Astrocyte (in vitro differentiated cells and primary cell): ENCODE data around the gene KDM6A.

ENCODE experiments used
- CTCF ChIP-seq: IDR thresholded peaks from 2 replicates; pipeline ENCODE4 v1.5.1; 2011; ENCODE audit warnings: low read depth, mild to moderate bottlenecking, inconsistent platforms, low read length, moderate library complexity; ENCODE audit not compliant: insufficient read depth
- EZH2 ChIP-seq: IDR thresholded peaks from 2 replicates; pipeline ENCODE4 v1.6.1; 2012; ENCODE audit warnings: mild to moderate bottlenecking, low read length, inconsistent platforms; ENCODE audit not compliant: insufficient read depth

GRCh38 chrX:44904542-44905115, 31.6 kb downstream of the KDM6A start:
- TF ChIP-seq CTCF (no peak), EZH2 (no peak)
